H7 (cell line): ENCODE results near the gene SLC9A7. TPM values are rescaled to one million over a fixed set of nuclear protein-coding genes. Genes with fewer than 3 reads are reported as not detected.

ENCODE experiments used
- DNase-seq: peaks from one replicate; pipeline ENCODE4 v3.0.0; 2012
- H3K27me3 ChIP-seq: 2 replicates; pipeline ENCODE4 v1.6.0; 2011; ENCODE audit warnings: mild to moderate bottlenecking, low read length; ENCODE audit not compliant: control insufficient read depth, insufficient read depth
- H3K36me3 ChIP-seq: replicated peaks from 2 replicates; pipeline ENCODE4 v1.5.1; 2011; ENCODE audit warnings: low read length; ENCODE audit not compliant: control insufficient read depth, insufficient read depth
- H3K4me3 ChIP-seq: 2 replicates; pipeline ENCODE4 v1.5.1; 2011; ENCODE audit warnings: low read depth, mild to moderate bottlenecking, control low read depth, low read length, moderate library complexity; ENCODE audit not compliant: insufficient read depth
- total RNA-seq: library from RNA; depleted of rRNA; stranded (reverse); fragments of >200 nt; shearing (Covaris generic); gene quantifications from 2 replicates; pipeline ENCODE4 v1.2.3, GENCODE V29; 2014

Gene SLC9A7
- total RNA-seq, 1 experiment from 2014 or later, result 31.1 TPM

- Histone ChIP-seq H3K36me3 (no peaks in the 10 kb centered on the region), H3K4me3 (no peak overlapping the region), H3K27me3 (no peaks in the 10 kb centered on the region)
- no peak for DNase-seq
Measured at GRCh38 chrX:46665232-46666152, 93.4 kb downstream of the SLC9A7 start.

- Histone ChIP-seq H3K36me3 (no peaks in the 10 kb centered on the region), H3K4me3 (no peak overlapping the region), H3K27me3 (no peaks in the 10 kb centered on the region)
- DNase-seq, result no peak
Measured at GRCh38 chrX:46662188-46662958, 96.5 kb downstream of the SLC9A7 start.

GRCh38 chrX:46653482-46653881, 105.4 kb downstream of the SLC9A7 start:
- H3K36me3 ChIP-seq, result no peaks in the 10 kb centered on the region
- no peak overlapping the region for H3K4me3 ChIP-seq
- DNase-seq, result peak; percentile 36
- H3K27me3 ChIP-seq, result no peaks in the 10 kb centered on the region

GRCh38 chrX:46649421-46650260, 109.3 kb downstream of the SLC9A7 start:
- Histone ChIP-seq H3K36me3 (no peaks in the 10 kb centered on the region), H3K27me3 (no peaks in the 10 kb centered on the region), H3K4me3 (no peak overlapping the region)
- DNase-seq, result peak; percentile 38

GRCh38 chrX:46648660-46649059, 110.3 kb downstream of the SLC9A7 start:
- Histone ChIP-seq H3K4me3 (no peak overlapping the region), H3K27me3 (no peaks in the 10 kb centered on the region), H3K36me3 (no peaks in the 10 kb centered on the region)
- no peak for DNase-seq

GRCh38 chrX:46647251-46647650, 111.7 kb downstream of the SLC9A7 start:
- no peak for DNase-seq
- H3K27me3 ChIP-seq, result no peaks in the 10 kb centered on the region

GRCh38 chrX:46645614-46646013, 113.3 kb downstream of the SLC9A7 start:
- Histone ChIP-seq H3K4me3 (no peak overlapping the region), H3K27me3 (no peaks in the 10 kb centered on the region)

More at GRCh38 chrX:46647251-46647650, 111.7 kb downstream of the SLC9A7 start:
- Histone ChIP-seq H3K36me3 (no peaks in the 10 kb centered on the region), H3K4me3 (no peak overlapping the region)

GRCh38 chrX:46643636-46644035, 115.3 kb downstream of the SLC9A7 start:
- no peak for DNase-seq
- no peaks in the 10 kb centered on the region for H3K36me3 ChIP-seq
- H3K4me3 ChIP-seq, result no peak overlapping the region
- no peaks in the 10 kb centered on the region for H3K27me3 ChIP-seq

More at GRCh38 chrX:46645614-46646013, 113.3 kb downstream of the SLC9A7 start:
- no peak for DNase-seq
- H3K36me3 ChIP-seq, result no peaks in the 10 kb centered on the region

- DNase-seq, result no peak
- Histone ChIP-seq H3K4me3 (no peak overlapping the region), H3K27me3 (no peaks in the 10 kb centered on the region), H3K36me3 (no peaks in the 10 kb centered on the region)
Measured at GRCh38 chrX:46642145-46642544, 116.8 kb downstream of the SLC9A7 start.

GRCh38 chrX:46637938-46638337, 121.0 kb downstream of the SLC9A7 start:
- Histone ChIP-seq H3K36me3 (no peaks in the 10 kb centered on the region), H3K4me3 (no peak overlapping the region), H3K27me3 (no peaks in the 10 kb centered on the region)
- DNase-seq, result no peak

- DNase-seq, result no peak
- no peak overlapping the region for H3K4me3 ChIP-seq
- no peaks in the 10 kb centered on the region for H3K27me3 ChIP-seq
- no peaks in the 10 kb centered on the region for H3K36me3 ChIP-seq
Measured at GRCh38 chrX:46636223-46636622, 122.7 kb downstream of the SLC9A7 start.

- no peak for DNase-seq
- Histone ChIP-seq H3K27me3 (no peaks in the 10 kb centered on the region), H3K4me3 (no peak overlapping the region), H3K36me3 (no peaks in the 10 kb centered on the region)
Measured at GRCh38 chrX:46635186-46635585, 123.7 kb downstream of the SLC9A7 start.

GRCh38 chrX:46634577-46634976, 124.3 kb downstream of the SLC9A7 start:
- Histone ChIP-seq H3K4me3 (no peak overlapping the region), H3K27me3 (no peaks in the 10 kb centered on the region), H3K36me3 (no peaks in the 10 kb centered on the region)
- DNase-seq, result no peak

GRCh38 chrX:46630141-46630540, 128.8 kb downstream of the SLC9A7 start:
- H3K36me3 ChIP-seq, result no peaks in the 10 kb centered on the region; the same call in 1 of the 2 replicates
- no peak for DNase-seq
- H3K4me3 ChIP-seq, result no peak overlapping the region
- H3K27me3 ChIP-seq, result no peaks in the 10 kb centered on the region
